ENCODE measurements around the gene RMI1. TPM values are rescaled to one million over a fixed set of nuclear protein-coding genes. Genes with fewer than 3 reads are reported as not detected.
A peak's percentile ranks its signal among the peaks of the same experiment; 100 is the strongest.

Gene RMI1
- total and polyA plus RNA-seq, 10 of the 15 experiments (the other 5 are each of a cell fraction or from before 2014, with no cell fraction given): 3.6 to 34.1 (median 16.1) TPM

GRCh38 chr9:83936523-83936922 lies 44.1 kb upstream of the RMI1 start (continued):
- TF ChIP-seq ASH2L (IDR thresholded peaks at IDR 0.05; ENCODE audit: borderline replicate concordance, low read depth): no peak

- Histone ChIP-seq H3K9me3 (replicated peaks; ENCODE audit: control insufficient read depth, insufficient read depth, low read length) (no peaks in the 10 kb centered on the region), H4K20me1 (ENCODE audit: control insufficient read depth, insufficient read depth) (no peaks in the 10 kb centered on the region), H3K4me2 (ENCODE audit: control insufficient read depth, insufficient read depth) (no peak overlapping the region), H3K4me3 (no peak overlapping the region), H3K27ac (ENCODE audit: control insufficient read depth, insufficient read depth) (no peak overlapping the region), H2AFZ (ENCODE audit: control insufficient read depth, low read depth, low read length) (no peak overlapping the region), H3K36me3 (ENCODE audit: control insufficient read depth in 2 of 2, insufficient read depth in 2 of 2, low read length in 1 of 2) (peaks cover 0 to 3% of the 10 kb centered on the region in 2 experiments), H3K27me3 (replicated peaks in 1 of 2; ENCODE audit: control insufficient read depth in 2 of 2, insufficient read depth in 2 of 2, low read length in 1 of 2) (no peaks in the 10 kb centered on the region), H3K9ac (ENCODE audit: control insufficient read depth, insufficient read depth, low read length) (no peak overlapping the region), H3K4me1 (ENCODE audit: control insufficient read depth, insufficient read depth, low read length) (no peaks in the 10 kb centered on the region), H3K79me2 (ENCODE audit: control insufficient read depth, insufficient read depth, low read length) (no peaks in the 10 kb centered on the region)
- POLR2A ChIA-PET: no interaction called here
- RAD21 ChIA-PET (ENCODE audit: unreplicated experiment): interaction anchor here (1.0 to 1.6 kb wide), 8 partner anchors 235 to 379 kb away, joined by 3 to 16 read pairs (median 4); no protein-coding TSS in a partner anchor
- FAIRE-seq: peak; percentile 93
- peak; percentile 88 for ATAC-seq
- SMC1A ChIA-PET (ENCODE audit: uncharacterized antibody, unreplicated experiment): interaction anchor here (0.7 to 2.1 kb wide), 11 partner anchors 9 to 379 kb away, joined by 3 to 17 read pairs (median 4); no protein-coding TSS in a partner anchor
- BruUV-seq (replicated peaks): no TSS peak
- CTCF ChIA-PET: interaction anchor here (0.6 to 4.0 kb wide), 15 partner anchors 10 to 377 kb away, joined by 3 to 40 read pairs (median 6); partner anchors contain the start of gene KIF27
- in situ Hi-C loops (cut with MboI) (loop anchor here (5.0 kb wide), 3 partner anchors 234 to 379 kb away; no protein-coding TSS in a partner anchor), intact Hi-C loops (cut with micrococcal nuclease; ENCODE audit: unreplicated experiment) (loop anchor here (1.0 kb wide), 3 partner anchors 235 to 377 kb away; no protein-coding TSS in a partner anchor)
- DNase-seq (ENCODE audit: low read depth, low spot score): no peak
- TF ChIP-seq CTCF (IDR thresholded peaks at IDR 0.05 in 2 of 3, conservative IDR thresholded peaks at IDR 0.05 in 1 of 3; ENCODE audit: control insufficient read depth in 2 of 3, extremely low read depth in 1 of 3, insufficient read depth in 1 of 3, low read depth in 3 of 3, low read length in 3 of 3) (peak; percentile 47 to 72 (median 65); a peak in 5 of 6 replicates), RAD21 (IDR thresholded peaks at IDR 0.05; ENCODE audit: insufficient read depth, low read depth, low read length) (peak; percentile 88), SRF (IDR thresholded peaks at IDR 0.05; ENCODE audit: low read depth in 2 of 2, low read length in 2 of 2) (no peak), CBX5 (IDR thresholded peaks at IDR 0.05; ENCODE audit: low read depth) (no peak), CEBPZ (IDR thresholded peaks at IDR 0.05; ENCODE audit: low read depth, low read length) (no peak), SMC3 (IDR thresholded peaks at IDR 0.05; ENCODE audit: borderline replicate concordance, low read length) (peak; percentile 89), YBX1 (IDR thresholded peaks at IDR 0.05) (no peak)
- WGBS (ENCODE audit: insufficient coverage, insufficient replicate concordance, low lambda C conversion rate, missing lambda C conversion rate): 0% methylated on average over 1 of the region's 1 CpG
Measured at GRCh38 chr9:83937861-83938455, 42.6 kb upstream of the RMI1 start.
